ENCODE measurements around the gene SLC38A10.

SLC38A10 gene

GRCh38 chr17:81270279-81270678, 24.8 kb downstream of the SLC38A10 start:
- peaks cover 26% of the 10 kb centered on the region for H3K36me3 ChIP-seq (ENCODE audit: control insufficient read depth, insufficient read depth, low read length)
- no peak overlapping the region for H3K9ac ChIP-seq (ENCODE audit: low read length)
- no peaks in the 10 kb centered on the region for H3K27me3 ChIP-seq (ENCODE audit: control insufficient read depth, insufficient read depth, low read length)
- H3K4me3 ChIP-seq (ENCODE audit: low read length), result no peak overlapping the region
- H3K4me1 ChIP-seq (ENCODE audit: control insufficient read depth, insufficient read depth, low read length), result no peaks in the 10 kb centered on the region
- no peak overlapping the region for H3K27ac ChIP-seq (ENCODE audit: low read depth, low read length)

- Histone ChIP-seq H3K27ac (ENCODE audit: low read depth, low read length) (no peak overlapping the region), H3K27me3 (ENCODE audit: control insufficient read depth, insufficient read depth, low read length) (no peaks in the 10 kb centered on the region), H3K9ac (ENCODE audit: low read length) (no peak overlapping the region), H3K4me1 (ENCODE audit: control insufficient read depth, insufficient read depth, low read length) (no peaks in the 10 kb centered on the region), H3K4me3 (ENCODE audit: low read length) (no peak overlapping the region), H3K36me3 (ENCODE audit: control insufficient read depth, insufficient read depth, low read length) (peaks cover 24% of the 10 kb centered on the region)
These were observed 27.6 kb downstream of the SLC38A10 start for GRCh38 chr17:81267390-81268067.

- Histone ChIP-seq H3K36me3 (ENCODE audit: control insufficient read depth, insufficient read depth, low read length) (peaks cover 31% of the 10 kb centered on the region), H3K4me1 (ENCODE audit: control insufficient read depth, insufficient read depth, low read length) (no peaks in the 10 kb centered on the region), H3K27me3 (ENCODE audit: control insufficient read depth, insufficient read depth, low read length) (no peaks in the 10 kb centered on the region), H3K4me3 (ENCODE audit: low read length) (no peak overlapping the region), H3K9ac (ENCODE audit: low read length) (no peak overlapping the region), H3K27ac (ENCODE audit: low read depth, low read length) (no peak overlapping the region)
These were observed 29.5 kb downstream of the SLC38A10 start for GRCh38 chr17:81265576-81265975.

- no peak overlapping the region for H3K9ac ChIP-seq (ENCODE audit: low read length)
- no peak overlapping the region for H3K27ac ChIP-seq (ENCODE audit: low read depth, low read length)
- H3K27me3 ChIP-seq (ENCODE audit: control insufficient read depth, insufficient read depth, low read length), result no peaks in the 10 kb centered on the region
- no peak overlapping the region for H3K4me3 ChIP-seq (ENCODE audit: low read length)
- no peaks in the 10 kb centered on the region for H3K4me1 ChIP-seq (ENCODE audit: control insufficient read depth, insufficient read depth, low read length)
- peaks cover 34% of the 10 kb centered on the region for H3K36me3 ChIP-seq (ENCODE audit: control insufficient read depth, insufficient read depth, low read length)
These were observed 30.5 kb downstream of the SLC38A10 start for GRCh38 chr17:81264640-81265039.

GRCh38 chr17:81263371-81264181, 31.5 kb downstream of the SLC38A10 start:
- H3K36me3 ChIP-seq (ENCODE audit: control insufficient read depth, insufficient read depth, low read length), result peaks cover 34% of the 10 kb centered on the region

GRCh38 chr17:81261582-81262336, 33.3 kb downstream of the SLC38A10 start:
- Histone ChIP-seq H3K27me3 (ENCODE audit: control insufficient read depth, insufficient read depth, low read length) (no peaks in the 10 kb centered on the region), H3K36me3 (ENCODE audit: control insufficient read depth, insufficient read depth, low read length) (peaks cover 28% of the 10 kb centered on the region), H3K27ac (ENCODE audit: low read depth, low read length) (no peak overlapping the region), H3K9ac (ENCODE audit: low read length) (no peak overlapping the region), H3K4me3 (ENCODE audit: low read length) (no peak overlapping the region), H3K4me1 (ENCODE audit: control insufficient read depth, insufficient read depth, low read length) (no peaks in the 10 kb centered on the region)

More at GRCh38 chr17:81263371-81264181, 31.5 kb downstream of the SLC38A10 start:
- Histone ChIP-seq H3K27ac (ENCODE audit: low read depth, low read length) (no peak overlapping the region), H3K4me3 (ENCODE audit: low read length) (no peak overlapping the region), H3K27me3 (ENCODE audit: control insufficient read depth, insufficient read depth, low read length) (no peaks in the 10 kb centered on the region), H3K4me1 (ENCODE audit: control insufficient read depth, insufficient read depth, low read length) (no peaks in the 10 kb centered on the region), H3K9ac (ENCODE audit: low read length) (no peak overlapping the region)

GRCh38 chr17:81261096-81261495, 34.0 kb downstream of the SLC38A10 start:
- Histone ChIP-seq H3K4me3 (ENCODE audit: low read length) (no peak overlapping the region), H3K9ac (ENCODE audit: low read length) (no peak overlapping the region), H3K36me3 (ENCODE audit: control insufficient read depth, insufficient read depth, low read length) (peaks cover 27% of the 10 kb centered on the region)

GRCh38 chr17:81260641-81261040, 34.5 kb downstream of the SLC38A10 start:
- no peak overlapping the region for H3K9ac ChIP-seq (ENCODE audit: low read length)
- no peak overlapping the region for H3K27ac ChIP-seq (ENCODE audit: low read depth, low read length)
- no peak overlapping the region for H3K4me3 ChIP-seq (ENCODE audit: low read length)
- no peaks in the 10 kb centered on the region for H3K27me3 ChIP-seq (ENCODE audit: control insufficient read depth, insufficient read depth, low read length)
- peaks cover 23% of the 10 kb centered on the region for H3K36me3 ChIP-seq (ENCODE audit: control insufficient read depth, insufficient read depth, low read length)
- no peaks in the 10 kb centered on the region for H3K4me1 ChIP-seq (ENCODE audit: control insufficient read depth, insufficient read depth, low read length)

More at GRCh38 chr17:81261096-81261495, 34.0 kb downstream of the SLC38A10 start:
- Histone ChIP-seq H3K4me1 (ENCODE audit: control insufficient read depth, insufficient read depth, low read length) (no peaks in the 10 kb centered on the region), H3K27me3 (ENCODE audit: control insufficient read depth, insufficient read depth, low read length) (no peaks in the 10 kb centered on the region), H3K27ac (ENCODE audit: low read depth, low read length) (no peak overlapping the region)

- Histone ChIP-seq H3K4me3 (ENCODE audit: low read length) (no peak overlapping the region), H3K4me1 (ENCODE audit: control insufficient read depth, insufficient read depth, low read length) (no peaks in the 10 kb centered on the region), H3K36me3 (ENCODE audit: control insufficient read depth, insufficient read depth, low read length) (peaks cover 23% of the 10 kb centered on the region), H3K27me3 (ENCODE audit: control insufficient read depth, insufficient read depth, low read length) (no peaks in the 10 kb centered on the region), H3K9ac (ENCODE audit: low read length) (no peak overlapping the region), H3K27ac (ENCODE audit: low read depth, low read length) (no peak overlapping the region)
These were observed 34.9 kb downstream of the SLC38A10 start for GRCh38 chr17:81260171-81260570.

- no peaks in the 10 kb centered on the region for H3K4me1 ChIP-seq (ENCODE audit: control insufficient read depth, insufficient read depth, low read length)
- H3K27ac ChIP-seq (ENCODE audit: low read depth, low read length), result no peak overlapping the region
- no peak overlapping the region for H3K4me3 ChIP-seq (ENCODE audit: low read length)
- no peak overlapping the region for H3K9ac ChIP-seq (ENCODE audit: low read length)
- peaks cover 19% of the 10 kb centered on the region for H3K36me3 ChIP-seq (ENCODE audit: control insufficient read depth, insufficient read depth, low read length)
- H3K27me3 ChIP-seq (ENCODE audit: control insufficient read depth, insufficient read depth, low read length), result no peaks in the 10 kb centered on the region
These were observed 36.0 kb downstream of the SLC38A10 start for GRCh38 chr17:81259058-81259605.

- Histone ChIP-seq H3K4me3 (ENCODE audit: low read length) (no peak overlapping the region), H3K27me3 (ENCODE audit: control insufficient read depth, insufficient read depth, low read length) (no peaks in the 10 kb centered on the region), H3K27ac (ENCODE audit: low read depth, low read length) (no peak overlapping the region), H3K4me1 (ENCODE audit: control insufficient read depth, insufficient read depth, low read length) (no peaks in the 10 kb centered on the region), H3K36me3 (ENCODE audit: control insufficient read depth, insufficient read depth, low read length) (peaks cover 18% of the 10 kb centered on the region), H3K9ac (ENCODE audit: low read length) (no peak overlapping the region)
These were observed 36.8 kb downstream of the SLC38A10 start for GRCh38 chr17:81258292-81258691.

- no peaks in the 10 kb centered on the region for H3K4me1 ChIP-seq (ENCODE audit: control insufficient read depth, insufficient read depth, low read length)
- no peaks in the 10 kb centered on the region for H3K27me3 ChIP-seq (ENCODE audit: control insufficient read depth, insufficient read depth, low read length)
- H3K27ac ChIP-seq (ENCODE audit: low read depth, low read length), result no peak overlapping the region
- H3K9ac ChIP-seq (ENCODE audit: low read length), result no peak overlapping the region
- peaks cover 13% of the 10 kb centered on the region for H3K36me3 ChIP-seq (ENCODE audit: control insufficient read depth, insufficient read depth, low read length)
- H3K4me3 ChIP-seq (ENCODE audit: low read length), result no peak overlapping the region
These were observed 37.6 kb downstream of the SLC38A10 start for GRCh38 chr17:81257533-81257932.

Data from rectal smooth muscle tissue (tissue), 1 donor.